ENCODE measurements around the gene PLEKHG5.

The PLEKHG5 gene

DNA sequence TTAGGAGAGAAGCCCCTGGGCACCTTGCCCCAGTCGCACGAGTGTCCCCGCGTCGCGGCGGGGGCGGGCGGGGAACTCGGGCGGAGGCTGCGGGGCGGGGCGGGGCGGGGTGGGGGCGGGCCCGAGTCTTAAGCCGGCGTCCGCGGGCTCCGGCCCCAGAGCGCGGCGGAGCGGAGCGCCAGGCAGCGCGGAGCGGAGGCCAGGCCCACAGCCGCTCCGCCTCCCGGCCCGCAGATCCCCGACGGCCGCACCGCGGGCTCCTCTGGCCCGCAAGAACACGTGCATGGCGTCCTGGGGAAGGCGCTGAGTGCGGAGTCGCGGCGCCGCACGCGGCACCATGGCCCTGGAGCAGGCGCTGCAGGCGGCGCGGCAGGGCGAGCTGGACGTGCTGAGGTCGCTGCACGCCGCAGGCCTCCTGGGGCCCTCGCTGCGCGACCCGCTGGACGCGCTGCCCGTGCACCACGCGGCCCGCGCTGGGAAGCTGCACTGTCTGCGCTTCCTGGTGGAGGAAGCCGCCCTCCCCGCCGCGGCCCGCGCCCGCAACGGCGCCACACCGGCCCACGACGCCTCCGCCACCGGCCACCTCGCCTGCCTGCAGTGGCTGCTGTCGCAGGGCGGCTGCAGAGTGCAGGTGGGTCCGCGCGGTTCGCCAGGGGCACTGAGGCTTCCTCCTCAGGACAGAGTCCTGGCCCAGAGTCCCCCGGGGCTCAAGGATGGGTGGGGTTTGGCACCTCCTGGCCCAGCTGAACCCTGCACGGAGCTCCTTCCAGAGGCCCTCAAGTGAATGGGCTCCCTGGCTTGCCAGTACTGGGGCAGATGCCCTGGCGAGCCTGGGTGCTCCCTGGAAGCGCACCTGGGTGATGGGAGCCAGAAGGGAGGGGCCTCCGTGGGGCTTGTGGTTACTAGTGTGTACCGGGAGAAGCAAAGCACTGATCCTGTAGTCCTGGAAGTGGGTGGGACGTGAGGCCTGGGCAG is 66.6 kb downstream of the PLEKHG5 start, which contains the start of gene ESPN:
Gene ESPN (plus strand): TSS at position 158 of the 975 bp plus-strand sequence. CDS start 180 bp downstream, at position 338.
- DNase-seq, result no peak

GRCh38 chr1:6424000-6424565 is 67.4 kb downstream of the PLEKHG5 start:
- peak; percentile 48 for DNase-seq

DNA sequence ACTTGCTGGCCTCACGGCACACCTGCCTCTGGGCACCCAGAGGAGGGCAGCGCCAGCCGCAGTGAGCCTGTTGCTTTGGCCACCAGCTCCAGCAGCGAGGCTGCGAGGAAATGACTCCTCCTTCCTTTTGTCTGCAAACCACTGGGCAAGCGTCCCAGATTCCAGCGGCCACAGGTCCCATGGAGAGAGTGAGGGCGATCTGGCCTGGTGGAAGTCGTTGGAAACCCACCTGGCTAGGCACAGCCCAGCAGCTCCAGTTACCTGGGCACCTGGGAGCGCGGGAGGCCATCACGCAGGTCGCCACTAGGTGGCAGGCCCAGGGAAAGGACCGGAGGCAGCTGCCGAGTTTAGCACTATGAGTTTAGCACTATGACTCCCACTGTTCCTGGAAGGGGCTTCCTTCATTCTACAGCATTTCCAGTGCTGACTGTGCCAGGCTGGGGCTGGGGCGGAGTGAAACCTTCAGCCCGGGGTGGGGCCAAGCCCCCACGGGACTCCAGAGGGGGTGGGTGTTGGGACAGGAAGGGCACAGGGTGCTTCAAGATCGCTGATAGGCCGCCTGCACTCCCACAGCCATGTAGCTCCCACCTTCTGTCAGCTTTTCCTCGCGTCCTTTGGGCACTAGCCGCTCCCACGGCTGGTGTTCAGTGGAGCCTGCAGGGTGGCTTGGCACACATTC is 68.0 kb downstream of the PLEKHG5 start:
- peak; percentile 95 for DNase-seq

- no peak for DNase-seq
These were observed 70.2 kb downstream of the PLEKHG5 start for GRCh38 chr1:6421266-6421665.

DNA sequence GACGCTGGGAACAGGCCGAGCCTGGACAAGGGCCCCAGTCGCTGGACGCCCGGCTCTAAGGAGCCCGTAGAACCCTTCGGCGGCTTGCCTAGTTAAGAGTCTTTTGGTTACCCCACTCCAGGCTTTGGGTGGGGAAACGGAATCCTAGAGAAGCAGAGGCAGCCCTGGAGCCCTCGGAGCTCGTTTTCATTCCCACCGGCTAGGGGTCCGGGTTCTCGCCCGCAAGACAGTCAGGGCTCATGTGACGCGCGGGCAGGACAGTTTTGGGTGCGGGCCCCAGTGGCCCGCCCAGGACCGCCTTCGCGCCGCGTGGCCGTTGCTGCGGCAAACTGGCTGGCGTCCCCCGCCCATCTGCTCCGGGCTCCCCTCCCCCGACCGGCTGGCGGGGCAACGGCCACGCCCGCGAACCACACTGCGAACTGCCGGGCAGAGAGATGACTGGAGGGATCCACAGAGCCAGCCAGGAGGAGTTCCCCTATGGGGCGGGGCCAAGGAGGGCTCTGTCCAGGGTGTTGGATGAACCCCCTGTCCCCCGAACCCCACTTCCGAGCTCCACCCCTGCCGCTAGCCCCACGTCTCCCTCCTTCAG is 70.9 kb downstream of the PLEKHG5 start:
- no peak for DNase-seq

- no peak for DNase-seq
These were observed 71.5 kb downstream of the PLEKHG5 start, which contains the start of gene HES2 for GRCh38 chr1:6419804-6420453. HES2 (minus strand) TSS chr1:6419919; CDS start chr1:6419820, 99 bp downstream.

DNA sequence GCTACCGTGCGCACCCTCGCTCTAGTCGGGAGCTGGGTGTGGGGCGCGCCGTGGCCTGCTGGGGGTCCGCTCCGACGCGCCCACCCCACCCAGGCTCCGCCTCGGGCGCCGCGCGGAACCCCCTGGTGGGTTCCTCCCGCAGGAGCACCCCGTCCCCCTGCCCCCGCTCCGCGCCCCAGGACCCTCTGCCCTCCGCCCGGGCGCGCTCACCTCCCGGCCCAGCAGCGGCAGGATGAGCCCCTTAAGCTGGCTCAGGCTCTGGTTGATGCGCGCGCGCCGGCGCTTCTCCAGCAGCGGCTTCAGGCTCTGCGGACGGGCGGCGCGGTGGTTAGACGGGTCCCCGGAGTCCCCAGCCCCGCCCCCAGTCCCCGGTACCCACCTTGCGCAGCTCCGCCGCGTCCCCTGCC is 72.1 kb downstream of the PLEKHG5 start:
- DNase-seq, result no peak

DNA sequence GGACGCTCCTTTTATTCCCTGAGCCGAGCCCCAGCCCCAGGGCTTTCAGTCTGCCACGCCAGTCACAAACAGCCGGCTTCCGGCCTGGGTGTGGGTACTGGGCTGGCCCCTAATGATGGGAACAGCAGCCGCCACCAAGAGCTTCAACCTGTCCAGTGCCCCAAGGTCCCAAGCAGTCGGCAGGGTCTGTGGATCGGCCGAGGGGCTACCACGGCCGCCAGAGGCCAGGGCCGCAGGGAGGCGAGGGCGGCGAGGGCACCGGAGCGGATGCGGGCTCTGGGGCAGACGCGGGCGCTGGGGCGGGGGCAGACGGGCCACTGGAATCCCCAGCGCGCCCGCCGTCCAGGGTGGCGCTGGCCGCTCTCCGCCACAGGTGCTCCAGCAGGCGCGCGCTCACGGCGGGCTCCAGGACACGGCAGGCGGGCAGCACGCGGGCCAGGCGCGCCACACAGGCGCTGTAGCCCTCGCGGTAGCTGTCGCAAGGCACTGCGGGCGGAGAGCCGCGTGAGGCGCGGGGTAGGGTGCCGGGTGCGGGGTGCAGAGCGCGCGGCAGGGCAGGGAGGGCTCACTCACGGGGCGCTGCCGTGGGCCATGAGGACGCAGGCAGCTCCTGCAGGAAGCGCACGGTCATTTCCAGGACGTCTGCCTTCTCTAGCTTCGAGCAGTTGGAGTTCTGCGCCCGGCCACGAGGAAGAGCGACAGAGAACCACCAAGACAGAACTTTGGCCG is 72.6 kb downstream of the PLEKHG5 start:
- DNase-seq, result no peak

- DNase-seq, result no peak
These were observed 73.4 kb downstream of the PLEKHG5 start for GRCh38 chr1:6417961-6418667.
